CD4-positive, alpha-beta T cell (primary cell): Measurements from ENCODE around the gene PRPF18. TPM values are rescaled to one million over a fixed set of nuclear protein-coding genes. Genes with fewer than 3 reads are reported as not detected.

Experiments used
- ATAC-seq: fragments of 200-7000 bp; cut with Tn5 transposase; one replicate; pipeline ENCODE4 v1.10.0; 2022; ENCODE audit warnings: mild to moderate bottlenecking; ENCODE audit not compliant: poor library complexity
- CTCF ChIA-PET: fragments of 350-600 bp; sonication (Branson Sonifier 250); formaldehyde crosslinking; loops from one replicate; lab custom pipeline; 2021; ENCODE audit warnings: antibody characterized with exemption, inconsistent platforms; lab: Charles Lee
- POLR2A ChIA-PET: fragments of 350-600 bp; sonication (Branson Sonifier 250); formaldehyde crosslinking; loops from one replicate; lab custom pipeline; 2021; ENCODE audit warnings: antibody characterized with exemption, inconsistent platforms; lab: Charles Lee
- DNase-seq, 14 experiments: peaks; one replicate each; pipeline ENCODE4 v3.0.0-alpha.2; 2013 to 2020; ENCODE audit warnings: mixed read lengths in 2 of 14
- H3K27ac ChIP-seq, 2 donors: one replicate each; pipeline versions ENCODE4 v1.5.1 to v1.7.0; 2013; ENCODE audit warnings: low read length in 2 of 2, low read depth in 1 of 2, mild to moderate bottlenecking in 1 of 2
- H3K27me3 ChIP-seq, 2 experiments: 1 replicate in 1 of 2; 2 replicates in 1 of 2; pipeline versions ENCODE4 v1.6.1 to v1.7.0; 2013; ENCODE audit warnings: low read length in 2 of 2, control low read depth in 1 of 2, mild to moderate bottlenecking in 1 of 2, moderate library complexity in 1 of 2; ENCODE audit not compliant: insufficient read depth in 2 of 2, control insufficient read depth in 1 of 2
- H3K36me3 ChIP-seq: one replicate; pipeline ENCODE4 v1.6.1; 2013; ENCODE audit warnings: low read length, control low read depth; ENCODE audit not compliant: insufficient read depth
- H3K4me1 ChIP-seq: one replicate; pipeline ENCODE4 v1.6.1; 2013; ENCODE audit warnings: low read length, control low read depth; ENCODE audit not compliant: insufficient read depth
- H3K4me3 ChIP-seq: one replicate; pipeline ENCODE4 v1.5.1; 2013; ENCODE audit warnings: mild to moderate bottlenecking, low read length, moderate library complexity
- H3K9me3 ChIP-seq, 2 experiments: 1 replicate in 1 of 2; 2 replicates in 1 of 2; pipeline versions ENCODE4 v1.6.1 to v1.7.0; 2013; ENCODE audit warnings: low read length in 2 of 2, mild to moderate bottlenecking in 2 of 2, control low read depth in 1 of 2, moderate library complexity in 1 of 2; ENCODE audit not compliant: control insufficient read depth in 1 of 2, insufficient read depth in 1 of 2
- H3K27ac Mint-ChIP-seq: one replicate; pipeline ENCODE4 v1.8.0; 2020; ENCODE audit warnings: mixed read lengths
- H3K27me3 Mint-ChIP-seq: one replicate; pipeline ENCODE4 v1.8.0; 2021; ENCODE audit warnings: mixed read lengths
- H3K36me3 Mint-ChIP-seq: one replicate; pipeline ENCODE4 v1.8.0; 2021; ENCODE audit warnings: low read depth, mixed read lengths
- H3K4me1 Mint-ChIP-seq: one replicate; pipeline ENCODE4 v1.8.0; 2021; ENCODE audit warnings: low read depth, mixed read lengths
- H3K4me3 Mint-ChIP-seq: one replicate; pipeline ENCODE4 v1.8.0; 2020; ENCODE audit warnings: mild to moderate bottlenecking, mixed read lengths
- H3K9me3 Mint-ChIP-seq: one replicate; pipeline ENCODE4 v1.8.0; 2020; ENCODE audit warnings: mixed read lengths
- intact Hi-C, 2 experiments: fragments of 100-400 bp; cut with DNase I in 1 of 2; cut with micrococcal nuclease in 1 of 2; formaldehyde crosslinking; loops; one replicate each; pipeline versions ENCODE4 v1.15.1 to v1.9.0; 2023 to 2025; cut with DNase I, micrococcal nuclease
- total RNA-seq, 174 experiments: library from RNA in 2 of 174; stranded (reverse) in 2 of 174; gene quantifications; one replicate each; pipeline ENCODE4 v1.2.3 and lab custom pipeline; 2021 to 2026
- TF ChIP-seq, protein P1 (sequence below): fragments of 200-600 bp; IDR thresholded peaks from one replicate; pipeline ENCODE4 v1.8.0; 2022; ENCODE audit warnings: antibody characterized with exemption, mild to moderate bottlenecking

The PRPF18 gene
- total RNA-seq, 2 experiments from 2014 or later, result 20.7 to 22.7 TPM

GRCh38 chr10:13642293-13642692 is 55.5 kb downstream of the PRPF18 start:
- Mint-ChIP-seq H3K27me3 (no peaks in the 10 kb centered on the region), H3K36me3 (peaks cover 88% of the 10 kb centered on the region), H3K4me1 (no peaks in the 10 kb centered on the region), H3K4me3 (no peak overlapping the region), H3K27ac (no peak overlapping the region), H3K9me3 (peaks cover 15% of the 10 kb centered on the region)
- Histone ChIP-seq H3K4me1 (no peaks in the 10 kb centered on the region), H3K27me3 (no peaks in the 10 kb centered on the region), H3K4me3 (no peak overlapping the region), H3K27ac (no peak overlapping the region), H3K9me3 (peaks cover 0 to 22% of the 10 kb centered on the region in 2 experiments), H3K36me3 (peaks cover 40% of the 10 kb centered on the region)
- intact Hi-C loops, result no loop called here
- ChIA-PET POLR2A (interaction anchor here (1.1 kb wide), 1 partner anchor 9 kb away, joined by 3 read pairs; no protein-coding TSS in a partner anchor), CTCF (no interaction called here)
- ATAC-seq (no peak), DNase-seq (no peak)
- TF ChIP-seq, protein P1, sequence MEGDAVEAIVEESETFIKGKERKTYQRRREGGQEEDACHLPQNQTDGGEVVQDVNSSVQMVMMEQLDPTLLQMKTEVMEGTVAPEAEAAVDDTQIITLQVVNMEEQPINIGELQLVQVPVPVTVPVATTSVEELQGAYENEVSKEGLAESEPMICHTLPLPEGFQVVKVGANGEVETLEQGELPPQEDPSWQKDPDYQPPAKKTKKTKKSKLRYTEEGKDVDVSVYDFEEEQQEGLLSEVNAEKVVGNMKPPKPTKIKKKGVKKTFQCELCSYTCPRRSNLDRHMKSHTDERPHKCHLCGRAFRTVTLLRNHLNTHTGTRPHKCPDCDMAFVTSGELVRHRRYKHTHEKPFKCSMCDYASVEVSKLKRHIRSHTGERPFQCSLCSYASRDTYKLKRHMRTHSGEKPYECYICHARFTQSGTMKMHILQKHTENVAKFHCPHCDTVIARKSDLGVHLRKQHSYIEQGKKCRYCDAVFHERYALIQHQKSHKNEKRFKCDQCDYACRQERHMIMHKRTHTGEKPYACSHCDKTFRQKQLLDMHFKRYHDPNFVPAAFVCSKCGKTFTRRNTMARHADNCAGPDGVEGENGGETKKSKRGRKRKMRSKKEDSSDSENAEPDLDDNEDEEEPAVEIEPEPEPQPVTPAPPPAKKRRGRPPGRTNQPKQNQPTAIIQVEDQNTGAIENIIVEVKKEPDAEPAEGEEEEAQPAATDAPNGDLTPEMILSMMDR, result no peak

DNA sequence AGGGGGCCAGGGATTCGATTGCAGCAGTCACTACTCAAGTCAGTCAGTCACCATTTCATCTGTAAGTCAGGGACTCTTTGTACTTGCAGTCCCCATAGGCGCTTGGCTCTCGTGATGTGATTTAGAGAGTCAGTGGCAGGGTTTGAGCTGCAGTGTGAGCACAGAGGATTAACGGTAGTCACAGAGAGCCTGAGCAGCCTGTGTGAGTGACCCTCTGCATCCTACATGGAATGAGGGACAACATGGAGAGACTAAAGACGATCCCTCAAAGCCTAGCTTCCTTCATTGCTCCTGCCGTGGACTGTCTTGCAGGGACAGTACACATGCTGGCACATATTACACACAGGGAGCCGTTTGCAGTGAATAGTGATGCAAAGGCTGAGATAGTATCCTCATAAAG is 56.3 kb downstream of the PRPF18 start:
- CTCF ChIA-PET, result no interaction called here
- TF ChIP-seq, protein P1, result no peak

GRCh38 chr10:13644866-13645265 is 58.1 kb downstream of the PRPF18 start:
- no peaks in the 10 kb centered on the region for H3K27me3 Mint-ChIP-seq
- ChIA-PET CTCF (no interaction called here), POLR2A (no interaction called here)
- TF ChIP-seq, protein P1, result no peak
- peaks cover 80% of the 10 kb centered on the region for H3K36me3 Mint-ChIP-seq
- Histone ChIP-seq H3K36me3 (peaks cover 21% of the 10 kb centered on the region), H3K27me3 (no peaks in the 10 kb centered on the region), H3K9me3 (peaks cover 0 to 22% of the 10 kb centered on the region in 2 experiments), H3K4me1 (peaks cover 9% of the 10 kb centered on the region), H3K27ac (no peak overlapping the region), H3K4me3 (no peak overlapping the region)
- DNase-seq, result no peak
- no peak overlapping the region for H3K27ac Mint-ChIP-seq
- no peak for ATAC-seq
- intact Hi-C loops, result loop anchor here in 1 of 2 experiments (2.0 kb wide), 1 partner anchor 70 kb away; no protein-coding TSS in a partner anchor
- H3K9me3 Mint-ChIP-seq, result peaks cover 15% of the 10 kb centered on the region
- peaks cover 21% of the 10 kb centered on the region for H3K4me1 Mint-ChIP-seq
- no peak overlapping the region for H3K4me3 Mint-ChIP-seq

More for the DNA sequence above, 56.3 kb downstream of the PRPF18 start:
- Mint-ChIP-seq H3K27me3 (no peaks in the 10 kb centered on the region), H3K27ac (no peak overlapping the region), H3K4me1 (peaks cover 4% of the 10 kb centered on the region), H3K4me3 (no peak overlapping the region), H3K36me3 (peaks cover 84% of the 10 kb centered on the region), H3K9me3 (peaks cover 15% of the 10 kb centered on the region)
- H3K9me3 ChIP-seq, result peaks cover 0 to 22% of the 10 kb centered on the region in 2 experiments
- no peaks in the 10 kb centered on the region for H3K27me3 ChIP-seq
- no peak overlapping the region for H3K27ac ChIP-seq
- DNase-seq, result no peak
- peaks cover 37% of the 10 kb centered on the region for H3K36me3 ChIP-seq
- POLR2A ChIA-PET, result interaction anchor here (0.6 kb wide), 1 partner anchor 552 kb away, joined by 3 read pairs; no protein-coding TSS in a partner anchor
- no peak for ATAC-seq
- intact Hi-C loops, result no loop called here
- no peak overlapping the region for H3K4me3 ChIP-seq
- H3K4me1 ChIP-seq, result peaks cover under 1% of the 10 kb centered on the region
